COR-L47 (cell line): Measurements from ENCODE around the gene APCDD1L.
"Not testable (repeated sequence)": the region's sequence is repeated elsewhere in the genome, so short reads cannot be mapped to it uniquely, and the experiment has no call there.

Experiments used
- DNase-seq: peaks from one replicate; lab custom pipeline; 2025; lab: John Stamatoyannopoulos, UW

APCDD1L gene

DNA sequence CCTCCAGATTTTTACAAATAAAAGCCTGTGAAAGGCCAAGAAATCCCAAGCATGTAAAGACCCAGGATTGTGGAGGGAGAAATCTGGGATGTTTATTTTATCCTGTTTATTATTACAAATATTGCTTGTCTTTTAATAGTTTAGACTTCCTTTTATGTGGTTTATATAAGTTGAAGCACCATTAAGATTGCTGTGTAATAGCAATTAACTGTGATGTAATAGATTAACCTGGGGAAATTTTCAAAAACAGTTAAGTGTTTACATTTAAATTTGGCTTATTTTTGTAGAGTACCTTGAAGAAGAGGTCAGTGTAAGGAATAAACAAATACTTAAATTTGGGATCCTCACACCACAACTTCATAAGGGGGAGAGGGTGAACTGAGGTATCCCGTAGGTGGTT, 99.1 kb downstream of the APCDD1L start:
- no peak for DNase-seq

DNA sequence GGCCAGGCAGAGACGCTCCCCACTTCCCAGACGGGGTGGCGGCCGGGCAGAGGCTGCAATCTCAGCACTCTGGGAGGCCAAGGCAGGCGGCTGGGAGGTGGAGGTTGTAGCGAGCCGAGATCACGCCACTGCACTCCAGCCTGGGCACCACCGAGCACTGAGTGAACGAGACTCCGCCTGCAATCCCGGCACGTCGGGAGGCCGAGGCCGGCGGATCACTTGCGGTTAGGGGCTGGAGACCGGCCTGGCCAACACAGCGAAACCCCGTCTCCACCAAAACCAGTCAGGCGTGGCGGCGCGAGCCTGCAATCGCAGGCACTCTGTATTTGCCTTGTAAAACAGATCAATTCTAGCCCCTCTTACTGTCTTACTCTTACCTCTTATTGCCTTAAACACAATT, 100.4 kb downstream of the APCDD1L start:
- DNase-seq, result not testable (repeated sequence)

DNA sequence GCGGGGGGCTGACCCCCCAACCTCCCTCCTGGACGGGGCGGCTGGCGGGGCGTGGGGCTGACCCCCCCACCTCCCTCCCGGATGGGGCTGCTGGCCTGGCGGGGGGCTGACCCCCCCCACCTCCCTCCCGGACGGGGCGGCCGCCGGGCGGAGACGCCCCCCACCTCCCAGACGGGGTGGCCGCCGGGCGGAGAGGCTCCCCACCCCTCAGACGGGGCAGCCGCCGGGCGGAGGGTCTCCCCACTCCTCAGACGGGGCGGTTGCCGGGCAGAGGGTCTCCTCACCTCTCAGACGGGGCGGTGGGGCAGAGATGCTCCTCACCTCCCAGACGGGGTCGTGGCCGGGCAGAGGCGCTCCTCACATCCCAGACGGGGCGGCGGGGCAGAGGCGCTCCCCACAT, 101.0 kb downstream of the APCDD1L start:
- DNase-seq, result not testable (repeated sequence)
